HEK293 (cell line): ENCODE measurements around the gene ADRB1.

Source experiments
- SCRT2 ChIP-seq: fragments of 450-650 bp; formaldehyde crosslinking; IDR thresholded peaks from 2 replicates; pipeline ENCODE4 v1.5.1; 2016; ENCODE audit warnings: missing biosample characterization, missing genetic modification characterization
- ZBTB10 ChIP-seq: fragments of 450-650 bp; formaldehyde crosslinking; IDR thresholded peaks from 2 replicates; pipeline ENCODE4 v1.5.1; 2016; ENCODE audit warnings: missing biosample characterization, missing genetic modification characterization
- ZNF571 ChIP-seq: fragments of 450-650 bp; formaldehyde crosslinking; IDR thresholded peaks from 2 replicates; pipeline ENCODE4 v1.5.0; 2017; ENCODE audit warnings: missing biosample characterization, missing genetic modification characterization
- ZSCAN16 ChIP-seq: fragments of 450-650 bp; formaldehyde crosslinking; IDR thresholded peaks from 2 replicates; pipeline ENCODE4 v1.5.1; 2016; ENCODE audit warnings: missing biosample characterization, missing genetic modification characterization

The ADRB1 gene

GRCh38 chr10:114095559-114096337 lies 52.1 kb downstream of the ADRB1 start (continued):
- TF ChIP-seq ZBTB10 (tag by site-specific recombination) (no peak), ZSCAN16 (tag by site-specific recombination) (no peak), ZNF571 (tag by site-specific recombination) (no peak), SCRT2 (tag by site-specific recombination) (no peak)
